H9 (cell line): Measurements from ENCODE around the gene NTF3. TPM values are rescaled to one million over a fixed set of nuclear protein-coding genes. Genes with fewer than 3 reads are reported as not detected.

ENCODE experiments used
- DNase-seq: peaks from one replicate; pipeline ENCODE4 v3.0.0-alpha.2; 2017
- H2AFZ ChIP-seq: one replicate; pipeline ENCODE4 v1.6.1; 2013; ENCODE audit warnings: mild to moderate bottlenecking, low read length, control low read depth, moderate library complexity
- H2AK5ac ChIP-seq: 2 replicates; pipeline ENCODE4 v1.6.1; 2013; ENCODE audit warnings: low read length, control low read depth, mixed read lengths; ENCODE audit not compliant: insufficient read length
- H2BK120ac ChIP-seq: one replicate; pipeline ENCODE4 v1.6.1; 2013; ENCODE audit warnings: low read depth, mild to moderate bottlenecking, low read length, control low read depth, inconsistent platforms; ENCODE audit not compliant: poor library complexity, severe bottlenecking
- H2BK12ac ChIP-seq: 2 replicates; pipeline ENCODE4 v1.6.1; 2013; ENCODE audit warnings: low read length, control low read depth, mixed read lengths, low read depth; ENCODE audit not compliant: insufficient read length
- H2BK15ac ChIP-seq: 2 replicates; pipeline ENCODE4 v1.6.1; 2013; ENCODE audit warnings: low read depth, low read length, control low read depth
- H2BK20ac ChIP-seq: one replicate; pipeline ENCODE4 v1.6.1; 2013; ENCODE audit warnings: low read depth, mild to moderate bottlenecking, low read length, control low read depth, inconsistent platforms; ENCODE audit not compliant: poor library complexity, severe bottlenecking
- H2BK5ac ChIP-seq: 2 replicates; pipeline ENCODE4 v1.6.1; 2013; ENCODE audit warnings: low read length, control low read depth, mixed read lengths; ENCODE audit not compliant: insufficient read length
- H3K14ac ChIP-seq: 2 replicates; pipeline ENCODE4 v1.6.1; 2013; ENCODE audit warnings: low read length, control low read depth; ENCODE audit not compliant: insufficient read depth
- H3K18ac ChIP-seq: 2 replicates; pipeline ENCODE4 v1.6.1; 2013; ENCODE audit warnings: low read depth, mild to moderate bottlenecking, mixed read lengths, low read length, control low read depth; ENCODE audit not compliant: insufficient read length
- H3K23ac ChIP-seq: 2 replicates; pipeline ENCODE4 v1.6.1; 2013; ENCODE audit warnings: low read length, control low read depth, mixed read lengths, low read depth; ENCODE audit not compliant: insufficient read length
- H3K23me2 ChIP-seq: 2 replicates; pipeline ENCODE4 v1.6.1; 2013; ENCODE audit warnings: low read depth, mild to moderate bottlenecking, mixed read lengths, low read length, control low read depth; ENCODE audit not compliant: insufficient read length, poor library complexity, severe bottlenecking
- H3K27ac ChIP-seq: 2 replicates; pipeline ENCODE4 v1.5.1; 2013; ENCODE audit warnings: low read length, control low read depth, mixed read lengths, low read depth; ENCODE audit not compliant: insufficient read length
- H3K27me3 ChIP-seq: 2 replicates; pipeline ENCODE4 v1.6.1; 2013; ENCODE audit warnings: low read length, control low read depth, inconsistent platforms; ENCODE audit not compliant: insufficient read depth
- H3K4ac ChIP-seq: 2 replicates; pipeline ENCODE4 v1.6.1; 2013; ENCODE audit warnings: low read depth, mild to moderate bottlenecking, control low read depth, inconsistent platforms, low read length, moderate library complexity
- H3K4me1 ChIP-seq: 2 replicates; pipeline ENCODE4 v1.6.1; 2013; ENCODE audit warnings: low read length, control low read depth, inconsistent platforms; ENCODE audit not compliant: insufficient read depth
- H3K4me2 ChIP-seq: 2 replicates; pipeline ENCODE4 v1.6.1; 2013; ENCODE audit warnings: low read length, control low read depth, mixed read lengths; ENCODE audit not compliant: insufficient read length, insufficient read depth
- H3K56ac ChIP-seq: 2 replicates; pipeline ENCODE4 v1.6.1; 2013; ENCODE audit warnings: low read depth, mild to moderate bottlenecking, mixed read lengths, low read length, control low read depth; ENCODE audit not compliant: insufficient read length
- H3K79me1 ChIP-seq: 2 replicates; pipeline ENCODE4 v1.6.1; 2013; ENCODE audit warnings: low read depth, mild to moderate bottlenecking, moderate library complexity, low read length, control low read depth, inconsistent platforms; ENCODE audit not compliant: insufficient read depth, poor library complexity, severe bottlenecking
- H3K79me2 ChIP-seq: 2 replicates; pipeline ENCODE4 v1.6.1; 2013; ENCODE audit warnings: low read length, control low read depth, inconsistent platforms; ENCODE audit not compliant: insufficient read depth
- H3K9ac ChIP-seq: 2 replicates; pipeline ENCODE4 v1.6.1; 2013; ENCODE audit warnings: low read length, control low read depth, mixed read lengths; ENCODE audit not compliant: insufficient read length; ENCODE audit errors: extremely low read depth
- H3K9me3 ChIP-seq: one replicate; pipeline ENCODE4 v1.6.1; 2013; ENCODE audit warnings: low read depth, low read length, inconsistent platforms; ENCODE audit not compliant: control insufficient read depth
- H3T11ph ChIP-seq: one replicate; pipeline ENCODE4 v1.6.1; 2013; ENCODE audit warnings: mild to moderate bottlenecking, low read length, control low read depth, inconsistent platforms
- H4K20me1 ChIP-seq: one replicate; pipeline ENCODE4 v1.6.1; 2013; ENCODE audit not compliant: control insufficient read depth, insufficient read length, insufficient read depth
- H4K5ac ChIP-seq: 2 replicates; pipeline ENCODE4 v1.6.1; 2013; ENCODE audit warnings: low read depth, mild to moderate bottlenecking, mixed read lengths, low read length, control low read depth; ENCODE audit not compliant: insufficient read length
- H4K8ac ChIP-seq: replicated peaks from 2 replicates; pipeline ENCODE4 v1.6.1; 2013; ENCODE audit warnings: low read length, control low read depth, mixed read lengths, low read depth; ENCODE audit not compliant: insufficient read length
- H4K91ac ChIP-seq: 2 replicates; pipeline ENCODE4 v1.6.1; 2013; ENCODE audit warnings: low read depth, mild to moderate bottlenecking, moderate library complexity, mixed read lengths, low read length, control low read depth; ENCODE audit not compliant: insufficient read length
- H3K27ac Mint-ChIP-seq, 3 experiments: 2 replicates in 2 of 3; 3 replicates in 1 of 3; pipeline ENCODE4 v1.8.0; 2020 to 2021; ENCODE audit warnings: mixed read lengths in 3 of 3, mild to moderate bottlenecking in 1 of 3, moderate library complexity in 1 of 3
- H3K27me3 Mint-ChIP-seq: 2 replicates; pipeline ENCODE4 v1.8.0; 2021; ENCODE audit warnings: low read depth, mild to moderate bottlenecking, moderate library complexity, mixed read lengths
- H3K36me3 Mint-ChIP-seq, 3 experiments: 2 replicates in 2 of 3; 3 replicates in 1 of 3; pipeline ENCODE4 v1.8.0; 2020 to 2021; ENCODE audit warnings: low read depth in 3 of 3, mixed read lengths in 3 of 3; ENCODE audit not compliant: insufficient read depth in 1 of 3
- H3K4me1 Mint-ChIP-seq, 2 experiments: 2 replicates each; pipeline ENCODE4 v1.8.0; 2020; ENCODE audit warnings: mixed read lengths in 2 of 2
- H3K4me3 Mint-ChIP-seq, 2 experiments: 2 replicates in 1 of 2; 3 replicates in 1 of 2; pipeline ENCODE4 v1.8.0; 2020 to 2021; ENCODE audit warnings: mild to moderate bottlenecking in 2 of 2, mixed read lengths in 2 of 2, moderate library complexity in 1 of 2
- H3K9me3 Mint-ChIP-seq, 2 experiments: 2 replicates in 1 of 2; 3 replicates in 1 of 2; pipeline ENCODE4 v1.8.0; 2020; ENCODE audit warnings: mild to moderate bottlenecking in 2 of 2, mixed read lengths in 2 of 2, moderate library complexity in 1 of 2
- CTCF ChIP-seq: fragments of 200-600 bp; sonication (generic); conservative IDR thresholded peaks from 3 replicates; pipeline ENCODE4 v1.8.0; 2021; ENCODE audit warnings: antibody characterized with exemption, mild to moderate bottlenecking
- WGBS: extraction: QIAGEN DNeasy Blood & Tissue Kit; methylation state at CpG from one replicate; pipeline ENCODE4 v1.1.7; 2013; ENCODE audit warnings: missing lambda C conversion rate, low lambda C conversion rate, mixed read lengths; ENCODE audit not compliant: insufficient read length; ENCODE audit errors: extremely low coverage; 5-methylcytosine and 5-hydroxymethylcytosine counted together
- total RNA-seq: library from RNA; stranded (reverse); gene quantifications from 2 replicates; pipeline ENCODE4 v1.2.1, GENCODE V29; 2021

NTF3 gene
- total RNA-seq, 1 experiment from 2014 or later, result 0.48 TPM

DNA sequence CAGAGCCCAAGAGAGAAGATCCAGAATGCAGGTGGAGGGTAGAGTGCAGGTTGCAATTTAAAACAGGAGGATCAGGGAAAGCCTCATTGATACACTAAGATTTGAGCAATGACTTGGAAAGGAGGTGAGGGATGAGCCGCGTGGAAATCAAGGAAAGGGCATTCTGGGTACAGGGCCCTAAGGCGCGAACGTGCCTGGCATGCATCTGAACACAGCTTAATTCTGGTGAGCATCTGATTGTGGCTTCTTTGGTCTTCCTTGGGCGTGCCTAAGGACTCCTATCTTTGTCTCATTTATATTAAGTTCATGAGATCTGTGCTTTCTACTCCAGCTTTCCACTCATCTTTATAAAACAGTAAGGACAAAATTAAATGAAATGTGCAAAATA lies 79.3 kb downstream of the NTF3 start:
- no peak overlapping the region for H2AFZ ChIP-seq
- H3K4me1 Mint-ChIP-seq, result peaks cover 15 to 16% of the 10 kb centered on the region in 2 experiments
- no CpG with 5 or more reads among the region's 6 CpGs for WGBS

More for the DNA sequence above, 79.3 kb downstream of the NTF3 start:
- no peak overlapping the region for H2BK120ac ChIP-seq
- H3K9me3 Mint-ChIP-seq, result no peaks in the 10 kb centered on the region; a peak in 1 of 5 replicates
- no peaks in the 10 kb centered on the region for H3K36me3 Mint-ChIP-seq
- H3K27me3 Mint-ChIP-seq, result peaks cover 12% of the 10 kb centered on the region
- no peak for DNase-seq
- no peak overlapping the region for H4K5ac ChIP-seq
- H4K8ac ChIP-seq, result no peak overlapping the region
- no peaks in the 10 kb centered on the region for H4K20me1 ChIP-seq
- no peaks in the 10 kb centered on the region for H3K4me1 ChIP-seq
- no peak overlapping the region for H3K4me3 Mint-ChIP-seq
- no peaks in the 10 kb centered on the region for H3K27me3 ChIP-seq
- no peak overlapping the region for H3K4me2 ChIP-seq
- H3K23ac ChIP-seq, result no peak overlapping the region
- no peak overlapping the region for H3K56ac ChIP-seq
- no peak overlapping the region for H3K14ac ChIP-seq
- H3T11ph ChIP-seq, result no peak overlapping the region
- H2AK5ac ChIP-seq, result no peak overlapping the region
- H4K91ac ChIP-seq, result no peak overlapping the region
- no peak overlapping the region for H2BK20ac ChIP-seq
- no peak overlapping the region for H3K9ac ChIP-seq
- no peak overlapping the region for H3K4ac ChIP-seq
- H2BK5ac ChIP-seq, result no peak overlapping the region
- no peaks in the 10 kb centered on the region for H3K79me1 ChIP-seq
- no peak overlapping the region for H3K18ac ChIP-seq
- H2BK12ac ChIP-seq, result no peak overlapping the region
- no peak overlapping the region for H3K27ac ChIP-seq
- no peaks in the 10 kb centered on the region for H3K79me2 ChIP-seq
- no peak overlapping the region for H3K27ac Mint-ChIP-seq
- no peaks in the 10 kb centered on the region for H3K23me2 ChIP-seq
- H3K9me3 ChIP-seq, result no peaks in the 10 kb centered on the region
- no peak overlapping the region for H2BK15ac ChIP-seq
- no peak for TF ChIP-seq CTCF
